MM.1S (cell line): ENCODE measurements around the gene VAV2.

ENCODE experiments used
- DNase-seq: peaks from one replicate; pipeline ENCODE4 v3.0.0-alpha.2; 2015
- H2AFZ ChIP-seq: fragments of 300-600 bp; sonication (generic); 2 replicates; pipeline ENCODE4 v1.6.0; 2016; ENCODE audit warnings: antibody characterized with exemption, low read length
- H3F3A ChIP-seq: fragments of 300-600 bp; sonication (generic); 2 replicates; pipeline ENCODE4 v1.6.1; 2016; ENCODE audit warnings: mild to moderate bottlenecking, antibody characterized with exemption, low read length, moderate library complexity, mixed read lengths; ENCODE audit not compliant: insufficient read depth
- H3K27ac ChIP-seq: fragments of 300-600 bp; sonication (generic); 2 replicates; pipeline ENCODE4 v1.5.1; 2016; ENCODE audit warnings: mild to moderate bottlenecking, low read length
- H3K27me3 ChIP-seq: fragments of 300-600 bp; sonication (generic); replicated peaks from 2 replicates; pipeline ENCODE4 v1.6.0; 2016; ENCODE audit warnings: low read length; ENCODE audit not compliant: insufficient read depth
- H3K36me3 ChIP-seq: fragments of 300-600 bp; sonication (generic); replicated peaks from 2 replicates; pipeline ENCODE4 v1.6.1; 2016; ENCODE audit warnings: mild to moderate bottlenecking, low read length, mixed read lengths; ENCODE audit not compliant: insufficient read depth
- H3K4me1 ChIP-seq: fragments of 300-600 bp; sonication (generic); 2 replicates; pipeline ENCODE4 v1.6.1; 2016; ENCODE audit warnings: low read length, mixed read lengths
- H3K4me2 ChIP-seq: fragments of 300-600 bp; sonication (generic); 2 replicates; pipeline ENCODE4 v1.6.0; 2016; ENCODE audit warnings: low read depth, low read length
- H3K4me3 ChIP-seq: fragments of 300-600 bp; sonication (generic); 2 replicates; pipeline ENCODE4 v1.5.1; 2016; ENCODE audit warnings: low read length, mixed read lengths
- H3K79me2 ChIP-seq: fragments of 300-600 bp; sonication (generic); 2 replicates; pipeline ENCODE4 v1.6.1; 2016; ENCODE audit warnings: mixed run types, low read length, mixed read lengths
- H3K9ac ChIP-seq: fragments of 300-600 bp; sonication (generic); 2 replicates; pipeline ENCODE4 v1.6.1; 2016; ENCODE audit warnings: low read length, mixed read lengths
- H3K9me2 ChIP-seq: fragments of 300-600 bp; sonication (generic); replicated peaks from 2 replicates; pipeline ENCODE4 v1.6.1; 2016; ENCODE audit warnings: mild to moderate bottlenecking, low read length, mixed read lengths; ENCODE audit not compliant: insufficient read depth
- H3K9me3 ChIP-seq: fragments of 300-600 bp; sonication (generic); replicated peaks from 2 replicates; pipeline ENCODE4 v1.6.1; 2016; ENCODE audit warnings: mild to moderate bottlenecking, low read length, mixed read lengths; ENCODE audit not compliant: insufficient read depth
- H4K20me1 ChIP-seq: fragments of 300-600 bp; sonication (generic); 2 replicates; pipeline ENCODE4 v1.6.1; 2016; ENCODE audit warnings: mild to moderate bottlenecking, low read length, moderate library complexity, mixed read lengths; ENCODE audit not compliant: insufficient read depth
- EZH2 ChIP-seq: fragments of 300-600 bp; sonication (generic); optimal IDR thresholded peaks from 2 replicates; pipeline ENCODE3; 2017; ENCODE audit warnings: low read depth, mild to moderate bottlenecking, antibody characterized with exemption, low read length, mixed read lengths
- EZH2phosphoT487 ChIP-seq: fragments of 300-600 bp; sonication (generic); IDR thresholded peaks from 2 replicates; pipeline ENCODE4 v1.6.1; 2018; ENCODE audit warnings: antibody characterized with exemption, low read length
- TF ChIP-seq, protein P1 (sequence below): fragments of 300-600 bp; sonication (generic); IDR thresholded peaks from 2 replicates; pipeline ENCODE4 v1.5.1; 2016; ENCODE audit warnings: antibody characterized with exemption, low read length, mixed read lengths

Gene VAV2

DNA sequence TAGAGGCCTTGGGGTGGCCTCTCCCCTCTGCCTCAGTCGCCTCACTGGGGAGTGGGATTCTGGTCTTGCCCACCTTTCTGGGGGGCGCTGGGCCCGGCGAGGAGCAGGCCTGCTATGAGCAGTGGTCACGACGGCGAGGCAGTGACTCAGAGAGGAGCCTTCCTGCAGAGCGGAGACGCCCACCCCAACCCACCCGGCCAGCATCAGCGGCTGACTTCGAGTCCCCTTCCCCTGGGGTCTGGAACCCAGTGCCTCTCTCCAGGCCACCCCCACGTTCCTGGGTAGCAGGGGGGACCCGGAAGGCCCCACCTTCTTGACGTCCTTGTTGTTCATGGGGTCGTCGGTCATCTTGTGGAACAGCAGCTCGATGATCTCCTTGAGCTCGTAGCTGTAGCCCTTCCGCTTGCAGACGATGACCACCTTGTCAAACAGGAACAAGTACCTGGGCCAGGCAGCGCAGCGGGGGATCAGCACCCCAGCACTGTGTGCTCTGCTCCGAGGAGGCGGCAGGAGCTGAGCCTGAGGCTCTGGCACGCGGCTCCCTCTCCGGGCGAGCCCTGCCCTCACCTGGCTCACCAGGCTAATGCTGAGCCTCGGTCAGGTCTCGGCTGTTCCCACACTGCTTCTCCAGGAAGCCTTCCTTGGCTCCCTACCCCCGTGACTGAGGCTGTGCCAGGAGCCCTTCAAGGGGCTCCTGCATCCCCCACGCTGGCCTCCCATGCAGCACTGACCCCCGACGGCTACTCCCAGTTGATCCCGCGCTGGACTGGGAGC is 203.9 kb downstream of the VAV2 start:
- H3K9me2 ChIP-seq = no peaks in the 10 kb centered on the region
- no peak overlapping the region for H3K4me3 ChIP-seq
- no peaks in the 10 kb centered on the region; the same call in 1 of the 2 replicates for H3K27me3 ChIP-seq
- no peaks in the 10 kb centered on the region for H3K36me3 ChIP-seq
- no peaks in the 10 kb centered on the region for H3K9me3 ChIP-seq
- DNase-seq = no peak
- no peaks in the 10 kb centered on the region for H3K4me1 ChIP-seq
- H3K9ac ChIP-seq = no peak overlapping the region
- H3K79me2 ChIP-seq = no peaks in the 10 kb centered on the region
- no peak overlapping the region for H2AFZ ChIP-seq
- H3F3A ChIP-seq = no peaks in the 10 kb centered on the region
- no peaks in the 10 kb centered on the region for H4K20me1 ChIP-seq
- TF ChIP-seq, protein P1, sequence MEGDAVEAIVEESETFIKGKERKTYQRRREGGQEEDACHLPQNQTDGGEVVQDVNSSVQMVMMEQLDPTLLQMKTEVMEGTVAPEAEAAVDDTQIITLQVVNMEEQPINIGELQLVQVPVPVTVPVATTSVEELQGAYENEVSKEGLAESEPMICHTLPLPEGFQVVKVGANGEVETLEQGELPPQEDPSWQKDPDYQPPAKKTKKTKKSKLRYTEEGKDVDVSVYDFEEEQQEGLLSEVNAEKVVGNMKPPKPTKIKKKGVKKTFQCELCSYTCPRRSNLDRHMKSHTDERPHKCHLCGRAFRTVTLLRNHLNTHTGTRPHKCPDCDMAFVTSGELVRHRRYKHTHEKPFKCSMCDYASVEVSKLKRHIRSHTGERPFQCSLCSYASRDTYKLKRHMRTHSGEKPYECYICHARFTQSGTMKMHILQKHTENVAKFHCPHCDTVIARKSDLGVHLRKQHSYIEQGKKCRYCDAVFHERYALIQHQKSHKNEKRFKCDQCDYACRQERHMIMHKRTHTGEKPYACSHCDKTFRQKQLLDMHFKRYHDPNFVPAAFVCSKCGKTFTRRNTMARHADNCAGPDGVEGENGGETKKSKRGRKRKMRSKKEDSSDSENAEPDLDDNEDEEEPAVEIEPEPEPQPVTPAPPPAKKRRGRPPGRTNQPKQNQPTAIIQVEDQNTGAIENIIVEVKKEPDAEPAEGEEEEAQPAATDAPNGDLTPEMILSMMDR = no peak
- TF ChIP-seq EZH2 = no peak
- TF ChIP-seq EZH2phosphoT487 = no peak
- H3K27ac ChIP-seq = no peak overlapping the region
- H3K4me2 ChIP-seq = no peak overlapping the region

- Histone ChIP-seq H3K9me3 (no peaks in the 10 kb centered on the region), H3K36me3 (no peaks in the 10 kb centered on the region), H4K20me1 (no peaks in the 10 kb centered on the region), H3K27ac (no peak overlapping the region), H3K4me1 (no peaks in the 10 kb centered on the region), H3K4me3 (no peak overlapping the region), H3F3A (no peaks in the 10 kb centered on the region), H3K9me2 (no peaks in the 10 kb centered on the region), H3K4me2 (no peak overlapping the region), H2AFZ (no peak overlapping the region), H3K9ac (no peak overlapping the region), H3K79me2 (no peaks in the 10 kb centered on the region), H3K27me3 (no peaks in the 10 kb centered on the region; the same call in 1 of the 2 replicates)
- TF ChIP-seq EZH2 (no peak), EZH2phosphoT487 (no peak)
- TF ChIP-seq, protein P1 = no peak
- no peak for DNase-seq
Measured at GRCh38 chr9:133787754-133788025, 204.4 kb downstream of the VAV2 start.

DNA sequence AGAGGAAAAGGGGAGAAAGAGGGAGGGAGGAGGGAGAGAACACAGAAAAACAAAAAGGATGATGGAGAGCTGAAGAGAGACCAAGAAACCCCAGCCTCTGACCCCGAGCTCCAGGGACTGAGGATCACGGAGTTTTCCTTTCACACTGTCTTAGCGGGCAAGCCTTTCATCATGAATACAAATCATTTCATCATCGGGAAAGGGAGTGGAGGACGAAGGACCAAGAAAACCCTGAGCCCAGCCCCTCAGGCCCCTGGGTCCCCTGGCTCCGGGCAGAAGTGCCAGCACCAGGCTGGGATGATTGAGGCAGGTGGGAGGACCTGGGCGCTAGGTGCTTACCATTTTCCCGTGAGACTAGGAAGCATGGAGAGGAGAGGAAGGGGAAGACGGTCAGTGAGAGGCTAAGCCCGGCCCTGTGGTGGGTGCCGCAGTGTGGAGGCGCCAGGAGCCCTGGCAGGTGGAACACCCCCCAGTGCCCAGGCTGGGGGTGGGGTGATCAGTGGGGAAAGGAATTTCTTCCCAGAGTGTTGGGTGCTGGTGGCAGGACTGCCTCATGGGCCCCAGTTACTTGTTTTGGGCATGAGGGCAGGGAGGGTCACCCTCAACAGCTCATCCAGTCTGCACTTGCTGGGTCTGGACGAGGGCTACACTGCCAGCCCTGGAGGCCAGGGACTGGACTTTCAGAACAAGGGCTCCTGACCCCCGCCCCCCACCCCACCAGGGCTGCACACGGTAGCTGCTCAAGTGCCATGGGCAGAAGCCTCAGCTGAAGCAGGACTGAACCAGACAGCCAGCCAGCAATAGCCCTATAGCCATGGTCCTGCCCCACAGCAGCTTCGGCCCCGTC is 205.0 kb downstream of the VAV2 start:
- H3K4me1 ChIP-seq = no peaks in the 10 kb centered on the region
- H3K9me2 ChIP-seq = no peaks in the 10 kb centered on the region
- TF ChIP-seq EZH2phosphoT487 = no peak
- no peaks in the 10 kb centered on the region for H4K20me1 ChIP-seq
- DNase-seq = no peak
- no peaks in the 10 kb centered on the region; the same call in 1 of the 2 replicates for H3K27me3 ChIP-seq
- no peaks in the 10 kb centered on the region for H3K36me3 ChIP-seq
- H3K9me3 ChIP-seq = no peaks in the 10 kb centered on the region
- no peak overlapping the region for H2AFZ ChIP-seq
- no peak overlapping the region for H3K27ac ChIP-seq
- no peak overlapping the region for H3K4me2 ChIP-seq
- no peak overlapping the region for H3K4me3 ChIP-seq
- H3K79me2 ChIP-seq = no peaks in the 10 kb centered on the region
- H3F3A ChIP-seq = no peaks in the 10 kb centered on the region
- no peak overlapping the region for H3K9ac ChIP-seq

- Histone ChIP-seq H3K79me2 (no peaks in the 10 kb centered on the region), H3F3A (no peaks in the 10 kb centered on the region), H2AFZ (no peak overlapping the region), H3K9me2 (no peaks in the 10 kb centered on the region), H3K4me3 (no peak overlapping the region), H3K9me3 (no peaks in the 10 kb centered on the region), H3K36me3 (no peaks in the 10 kb centered on the region), H3K9ac (no peak overlapping the region), H3K4me1 (no peaks in the 10 kb centered on the region), H4K20me1 (no peaks in the 10 kb centered on the region), H3K27me3 (no peaks in the 10 kb centered on the region; the same call in 1 of the 2 replicates), H3K4me2 (no peak overlapping the region), H3K27ac (no peak overlapping the region)
- TF ChIP-seq EZH2 (no peak), EZH2phosphoT487 (no peak)
- TF ChIP-seq, protein P1 = no peak
- no peak for DNase-seq
Measured at GRCh38 chr9:133786371-133786753, 205.8 kb downstream of the VAV2 start.
